HG03108 (cell line): ENCODE results near the gene LIN7B.

Experiments
- ATAC-seq: cut with Tn5 transposase; IDR thresholded peaks from one replicate; pipeline ENCODE4 v1.9.1; 2021; ENCODE audit warnings: moderate library complexity; ENCODE audit not compliant: unreplicated experiment

LIN7B gene

DNA sequence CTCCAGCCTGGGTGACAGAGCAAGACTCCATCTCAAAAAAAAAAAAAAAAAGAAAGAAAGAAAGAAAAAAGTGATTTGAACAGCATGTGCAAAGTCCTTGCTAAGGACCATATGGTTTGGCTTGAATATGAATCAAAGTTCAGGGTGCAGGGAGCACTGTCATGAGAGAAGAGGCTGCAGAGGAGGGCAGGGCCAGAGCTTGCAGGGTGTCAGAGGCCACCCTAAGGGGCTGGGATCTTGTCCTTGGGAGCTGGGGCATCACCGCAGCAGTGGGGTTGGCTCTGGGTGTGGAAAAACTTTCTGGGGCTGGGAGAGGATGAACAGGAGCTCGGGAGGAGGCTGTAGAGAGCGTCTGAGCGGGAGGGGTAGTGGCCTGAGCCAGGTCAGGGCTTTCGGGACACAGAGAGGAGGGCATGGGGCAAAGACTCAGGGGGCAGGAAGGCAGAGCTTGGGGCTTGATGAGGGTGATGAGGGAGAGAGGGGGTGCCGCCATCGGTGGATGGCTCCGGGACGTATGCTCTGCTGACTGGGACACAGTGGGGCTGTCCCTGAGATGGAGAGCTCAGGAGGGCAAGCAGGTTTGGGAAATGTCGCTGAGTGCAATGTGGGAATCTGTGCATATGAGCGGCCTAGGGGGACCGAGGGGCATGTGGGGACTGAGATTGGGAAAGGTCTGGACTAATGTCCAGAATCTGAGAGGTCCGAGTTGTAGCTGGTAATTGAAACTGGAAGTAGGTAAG, 46.5 kb downstream of the LIN7B start:
- ATAC-seq, result no peak

DNA sequence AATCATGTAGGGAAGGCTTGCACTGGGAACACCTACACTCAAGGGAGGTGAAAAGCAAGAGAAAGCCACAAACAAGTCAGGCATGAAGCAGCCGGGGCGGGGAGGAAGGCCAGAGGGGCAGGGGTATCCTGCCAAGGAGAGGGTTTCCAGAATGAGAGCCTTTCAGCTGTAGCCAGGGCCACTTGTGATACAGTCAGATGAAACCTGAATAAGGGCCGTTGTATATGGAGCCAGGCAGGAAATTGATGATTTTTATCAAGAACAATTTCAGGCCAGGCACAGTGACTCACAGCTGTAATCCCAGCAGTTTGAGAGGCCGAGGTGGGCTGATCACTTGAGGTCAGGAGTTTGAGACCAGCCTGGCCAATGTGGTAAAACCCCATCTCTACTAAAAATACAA, 47.8 kb downstream of the LIN7B start:
- no peak for ATAC-seq

DNA sequence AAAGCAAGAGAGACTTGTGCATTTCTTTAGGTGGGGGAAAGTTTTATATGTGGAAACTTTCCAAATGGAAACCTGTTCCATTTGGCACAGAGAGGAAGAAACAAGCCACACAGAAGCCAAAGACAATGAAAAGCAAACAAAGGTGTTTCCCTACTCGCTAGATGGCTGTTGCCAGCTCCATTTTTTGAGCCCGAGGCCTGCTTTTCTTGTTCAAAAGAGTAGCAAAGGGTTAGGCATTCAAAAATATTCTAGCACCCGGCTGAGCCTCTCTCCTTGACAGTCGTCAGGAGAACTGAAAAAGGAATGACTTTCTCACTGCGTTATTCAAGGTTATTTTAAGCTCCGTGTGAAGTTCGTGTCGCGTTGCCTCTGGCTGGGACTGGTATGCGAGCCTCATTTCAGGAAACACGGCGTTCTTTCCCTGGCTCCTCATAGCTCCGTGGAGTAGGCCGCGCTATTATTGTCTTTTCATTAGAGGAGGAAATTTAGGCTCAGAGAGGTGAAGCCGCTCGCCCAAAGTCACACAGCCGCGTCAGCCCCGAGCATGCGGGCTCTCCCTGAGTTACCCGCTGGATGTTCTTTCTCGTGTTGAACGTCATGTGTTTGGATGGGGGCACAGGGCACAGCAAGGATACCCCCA, 51.1 kb downstream of the LIN7B start:
- no peak for ATAC-seq

DNA sequence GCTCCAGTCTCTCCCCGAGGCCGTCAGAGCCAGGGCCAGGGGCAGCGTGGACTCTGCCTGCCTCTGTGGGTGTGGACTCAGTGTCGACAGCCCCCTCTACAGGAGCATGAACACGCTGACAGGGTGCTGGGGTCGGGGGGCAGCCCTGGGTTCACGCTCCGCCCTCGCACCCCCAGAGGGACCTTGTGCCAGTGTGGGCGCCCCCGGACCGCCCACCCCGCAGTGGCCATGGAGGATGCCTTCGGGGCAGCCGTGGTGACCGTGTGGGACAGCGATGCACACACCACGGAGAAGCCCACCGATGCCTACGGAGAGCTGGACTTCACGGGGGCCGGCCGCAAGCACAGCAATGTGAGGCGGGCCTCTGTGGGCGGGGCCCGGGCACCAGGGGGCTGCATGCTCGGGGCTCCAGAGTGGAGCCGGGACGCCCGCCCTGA, 51.7 kb downstream of the LIN7B start:
- ATAC-seq, result no peak

DNA sequence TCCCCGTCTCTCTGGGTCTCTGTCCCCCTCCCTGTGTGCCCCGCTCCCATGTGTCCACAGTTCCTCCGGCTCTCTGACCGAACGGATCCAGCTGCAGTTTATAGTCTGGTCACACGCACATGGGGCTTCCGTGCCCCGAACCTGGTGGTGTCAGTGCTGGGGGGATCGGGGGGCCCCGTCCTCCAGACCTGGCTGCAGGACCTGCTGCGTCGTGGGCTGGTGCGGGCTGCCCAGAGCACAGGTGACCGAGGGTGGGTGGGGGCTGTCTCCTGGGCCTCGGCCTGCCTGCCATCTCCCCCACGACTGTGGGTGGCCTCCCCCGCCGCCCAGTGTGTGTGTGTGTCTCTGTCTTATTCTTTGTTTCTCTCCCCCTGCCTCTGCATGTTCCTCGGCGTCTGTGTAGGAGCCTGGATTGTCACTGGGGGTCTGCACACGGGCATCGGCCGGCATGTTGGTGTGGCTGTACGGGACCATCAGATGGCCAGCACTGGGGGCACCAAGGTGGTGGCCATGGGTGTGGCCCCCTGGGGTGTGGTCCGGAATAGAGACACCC, 53.8 kb downstream of the LIN7B start:
- ATAC-seq, result no peak
